GM19035 (cell line): ENCODE results near the gene PALLD.

Source experiments
- ATAC-seq: cut with Tn5 transposase; IDR thresholded peaks from one replicate; pipeline ENCODE4 v1.9.1; 2021; ENCODE audit not compliant: unreplicated experiment

PALLD gene

GRCh38 chr4:168522829-168523489 lies 26.1 kb downstream of the PALLD start:
- ATAC-seq, result no peak

- ATAC-seq, result no peak
Measured at GRCh38 chr4:168524006-168524405, 27.2 kb downstream of the PALLD start.

GRCh38 chr4:168524897-168525296 lies 28.0 kb downstream of the PALLD start:
- ATAC-seq, result no peak

- no peak for ATAC-seq
Measured at GRCh38 chr4:168527560-168527959, 30.7 kb downstream of the PALLD start.

GRCh38 chr4:168528131-168528949 lies 31.5 kb downstream of the PALLD start:
- ATAC-seq, result no peak

GRCh38 chr4:168529257-168529656 lies 32.4 kb downstream of the PALLD start:
- ATAC-seq, result no peak

GRCh38 chr4:168531305-168531704 lies 34.5 kb downstream of the PALLD start:
- no peak for ATAC-seq

- ATAC-seq, result no peak
Measured at GRCh38 chr4:168534535-168534934, 37.7 kb downstream of the PALLD start.

GRCh38 chr4:168535689-168536088 lies 38.8 kb downstream of the PALLD start:
- no peak for ATAC-seq

GRCh38 chr4:168536448-168536847 lies 39.6 kb downstream of the PALLD start:
- ATAC-seq, result no peak

GRCh38 chr4:168537086-168537485 lies 40.2 kb downstream of the PALLD start:
- ATAC-seq, result no peak

GRCh38 chr4:168537571-168537970 lies 40.7 kb downstream of the PALLD start:
- no peak for ATAC-seq

- ATAC-seq, result no peak
Measured at GRCh38 chr4:168538632-168539031, 41.8 kb downstream of the PALLD start.

- no peak for ATAC-seq
Measured at GRCh38 chr4:168540086-168540485, 43.2 kb downstream of the PALLD start.

GRCh38 chr4:168540503-168541265 lies 43.8 kb downstream of the PALLD start:
- ATAC-seq, result no peak

GRCh38 chr4:168541266-168541953 lies 44.6 kb downstream of the PALLD start:
- no peak for ATAC-seq

- ATAC-seq, result no peak
Measured at GRCh38 chr4:168549143-168549542, 52.3 kb downstream of the PALLD start.

- no peak for ATAC-seq
Measured at GRCh38 chr4:168550064-168550766, 53.4 kb downstream of the PALLD start.

GRCh38 chr4:168551211-168551610 lies 54.4 kb downstream of the PALLD start:
- no peak for ATAC-seq

- no peak for ATAC-seq
Measured at GRCh38 chr4:168551945-168552695, 55.3 kb downstream of the PALLD start.
